Activated T-helper 1 cell treated with anti-CD3 and anti-CD28 coated beads, Interleukin-12 subunit alpha, Interleukin-12 subunit beta, Interleukin-2, Interleukin-4 antibody, amounts not matched to agents 30 ng/mL and 10 ng/mL and 1 ng/mL, durations not matched to agents 14 hours and 24 hours and 36 hours (primary cell): ENCODE measurements around the gene NDE1. TPM values are rescaled to one million over a fixed set of nuclear protein-coding genes. Genes with fewer than 3 reads are reported as not detected.
"Not testable (repeated sequence)": the region's sequence is repeated elsewhere in the genome, so short reads cannot be mapped to it uniquely, and the experiment has no call there.

Source experiments
- DNase-seq: peaks from one replicate; pipeline ENCODE4 v3.0.0; 2021; ENCODE audit warnings: low spot score
- H3K27ac Mint-ChIP-seq: one replicate; pipeline ENCODE4 v1.8.0; 2021; ENCODE audit warnings: mild to moderate bottlenecking, mixed read lengths
- H3K27me3 Mint-ChIP-seq: one replicate; pipeline ENCODE4 v1.8.0; 2022; ENCODE audit warnings: mild to moderate bottlenecking, moderate library complexity, mixed read lengths; ENCODE audit not compliant: insufficient read depth
- H3K36me3 Mint-ChIP-seq: one replicate; pipeline ENCODE4 v1.8.0; 2021; ENCODE audit warnings: low read depth, mixed read lengths
- H3K4me1 Mint-ChIP-seq: one replicate; pipeline ENCODE4 v1.8.0; 2021; ENCODE audit warnings: low read depth, mixed read lengths
- H3K4me3 Mint-ChIP-seq: one replicate; pipeline ENCODE4 v1.8.0; 2021; ENCODE audit warnings: mild to moderate bottlenecking, moderate library complexity, mixed read lengths
- H3K9me3 Mint-ChIP-seq: one replicate; pipeline ENCODE4 v1.8.0; 2021; ENCODE audit warnings: mixed read lengths
- intact Hi-C: fragments of 100-400 bp; cut with micrococcal nuclease; formaldehyde crosslinking; loops from one replicate; pipeline ENCODE4 v1.15.1; 2024
- total RNA-seq: library from RNA; stranded (reverse); gene quantifications from 2 replicates; pipeline ENCODE4 v1.2.3, GENCODE V29; 2022

Gene NDE1
- total RNA-seq, 1 donor from 2014 or later, result 87.4 TPM

GRCh38 chr16:15721018-15721417, 71.0 kb downstream of the NDE1 start:
- Mint-ChIP-seq H3K36me3 (peaks cover 29% of the 10 kb centered on the region), H3K9me3 (no peaks in the 10 kb centered on the region), H3K4me3 (no peak overlapping the region), H3K4me1 (no peaks in the 10 kb centered on the region), H3K27me3 (no peaks in the 10 kb centered on the region), H3K27ac (no peak overlapping the region)
- DNase-seq, result no peak
- intact Hi-C loops, result no loop called here

DNA sequence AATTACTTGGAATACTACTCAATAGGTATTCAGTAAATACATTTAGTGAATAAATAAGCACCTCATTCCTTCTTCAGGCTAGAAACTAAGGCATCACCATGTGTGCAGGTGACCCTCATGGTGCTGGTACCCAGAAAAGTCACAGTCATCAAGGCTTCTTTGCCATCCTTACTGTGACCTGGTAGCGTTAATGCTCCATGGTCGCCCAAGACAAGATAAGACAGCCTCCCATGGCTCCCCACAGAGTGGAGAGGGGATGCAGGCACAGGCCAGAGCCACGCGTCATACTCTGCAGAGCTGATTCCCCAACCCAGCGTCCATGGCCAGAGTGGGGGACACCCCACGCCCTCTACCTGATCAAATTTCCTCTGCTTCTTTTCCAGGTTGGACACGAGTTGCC, 73.8 kb downstream of the NDE1 start:
- intact Hi-C loops, result no loop called here
- Mint-ChIP-seq H3K27ac (no peak overlapping the region), H3K4me1 (no peaks in the 10 kb centered on the region), H3K4me3 (no peak overlapping the region), H3K9me3 (no peaks in the 10 kb centered on the region), H3K27me3 (no peaks in the 10 kb centered on the region), H3K36me3 (peaks cover 31% of the 10 kb centered on the region)
- no peak for DNase-seq

DNA sequence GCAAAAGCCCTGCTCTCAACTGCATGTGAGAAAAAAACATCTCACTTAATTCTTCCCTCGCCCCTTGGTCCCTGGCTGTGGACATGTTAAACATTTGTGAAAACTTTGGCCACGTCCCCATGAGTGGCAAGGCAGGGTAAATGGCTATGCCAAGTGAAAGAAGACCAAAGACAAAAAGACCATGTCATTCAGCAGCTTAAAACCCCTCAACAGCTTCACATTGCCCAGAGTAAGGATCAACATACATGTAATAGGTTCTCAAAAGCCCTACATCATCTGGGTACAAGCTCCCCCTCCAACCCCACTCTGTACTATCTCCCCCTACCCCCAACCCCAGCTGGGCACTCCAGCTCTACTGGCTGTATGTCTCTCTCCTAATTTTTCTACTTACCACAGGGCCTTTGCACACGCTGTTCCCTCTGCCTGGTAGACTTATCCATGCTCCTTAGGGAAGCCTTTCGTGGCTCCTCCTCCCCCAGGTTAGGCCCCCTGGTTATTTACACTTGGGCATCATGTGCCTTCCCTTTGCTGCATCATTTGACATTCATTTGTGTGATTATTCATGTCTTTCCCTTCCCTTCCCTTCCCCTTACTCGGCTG, 75.7 kb downstream of the NDE1 start:
- no peak overlapping the region for H3K27ac Mint-ChIP-seq
- intact Hi-C loops, result no loop called here
- no peak overlapping the region for H3K4me3 Mint-ChIP-seq
- H3K4me1 Mint-ChIP-seq, result no peaks in the 10 kb centered on the region
- no peaks in the 10 kb centered on the region for H3K27me3 Mint-ChIP-seq
- no peaks in the 10 kb centered on the region for H3K9me3 Mint-ChIP-seq
- H3K36me3 Mint-ChIP-seq, result peaks cover 27% of the 10 kb centered on the region
- no peak for DNase-seq

DNA sequence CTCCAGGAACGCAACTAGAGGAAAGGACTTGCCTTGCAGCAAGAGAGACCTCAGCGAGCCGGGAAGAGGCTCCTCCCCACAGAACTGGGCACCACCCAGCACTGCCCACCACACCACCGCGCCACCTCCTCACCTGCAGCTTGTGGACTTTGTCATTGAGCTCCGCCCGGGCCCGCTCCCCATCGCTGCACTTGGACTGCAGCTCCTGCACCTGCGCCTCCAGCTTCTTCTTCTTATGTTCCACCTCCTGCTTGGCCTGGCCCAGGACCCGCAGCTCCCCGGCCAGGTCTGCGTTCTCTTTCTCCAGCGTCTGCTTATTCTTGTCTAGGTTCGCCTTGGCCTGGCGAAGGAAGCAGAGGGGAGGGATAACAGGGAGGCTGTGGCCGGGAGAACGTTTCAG, 76.7 kb downstream of the NDE1 start:
- no peak for DNase-seq
- Mint-ChIP-seq H3K27me3 (no peaks in the 10 kb centered on the region), H3K4me3 (no peak overlapping the region), H3K27ac (no peak overlapping the region), H3K36me3 (peaks cover 24% of the 10 kb centered on the region), H3K4me1 (no peaks in the 10 kb centered on the region), H3K9me3 (no peaks in the 10 kb centered on the region)
- intact Hi-C loops, result no loop called here

DNA sequence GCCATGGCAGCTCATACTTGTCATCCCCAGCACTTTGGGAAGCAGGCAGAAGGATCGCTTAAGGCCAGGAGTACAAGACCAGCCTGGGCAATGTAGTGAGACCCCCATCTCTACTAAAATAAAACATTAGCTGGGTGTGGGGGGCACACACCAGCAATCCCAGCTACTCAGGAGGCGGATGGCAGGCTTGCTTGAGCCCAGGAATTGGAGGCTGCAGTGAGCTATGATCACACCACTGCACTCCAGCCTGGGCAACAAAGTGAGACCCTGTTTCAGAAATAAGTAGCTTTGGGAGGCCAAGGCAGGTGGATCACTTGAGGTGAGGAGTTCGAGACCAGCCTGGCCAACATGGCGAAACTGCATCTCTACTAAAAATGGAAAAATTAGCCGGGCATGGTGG, 77.7 kb downstream of the NDE1 start:
- H3K9me3 Mint-ChIP-seq, H3K4me3 Mint-ChIP-seq, H3K27ac Mint-ChIP-seq, H3K27me3 Mint-ChIP-seq, DNase-seq, H3K4me1 Mint-ChIP-seq, intact Hi-C loops: not testable (repeated sequence)
- peaks cover 24% of the 10 kb centered on the region for H3K36me3 Mint-ChIP-seq

GRCh38 chr16:15729152-15729551, 79.1 kb downstream of the NDE1 start:
- Mint-ChIP-seq H3K4me1 (no peaks in the 10 kb centered on the region), H3K27me3 (no peaks in the 10 kb centered on the region), H3K9me3 (no peaks in the 10 kb centered on the region), H3K36me3 (peaks cover 23% of the 10 kb centered on the region), H3K27ac (no peak overlapping the region), H3K4me3 (no peak overlapping the region)
- intact Hi-C loops, result no loop called here
- no peak for DNase-seq

DNA sequence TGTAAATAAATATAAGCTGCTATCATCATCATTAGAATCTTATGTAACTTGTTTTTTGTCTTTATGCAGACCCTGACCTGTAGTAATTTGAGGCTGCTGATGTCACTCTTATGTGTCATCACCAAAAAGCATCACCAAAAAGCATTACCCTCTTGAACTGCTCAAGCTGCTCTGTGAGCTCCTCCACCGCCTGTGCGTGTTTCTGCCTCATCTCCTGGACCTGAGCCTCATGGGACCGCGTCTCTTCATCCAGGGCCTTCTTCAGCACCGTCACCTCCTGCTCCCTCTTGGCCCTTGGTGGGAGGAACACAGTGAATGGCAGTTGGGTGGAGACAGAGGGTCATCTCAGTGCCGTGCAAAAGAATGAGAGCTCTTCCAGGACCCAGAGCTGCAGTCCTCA, 82.4 kb downstream of the NDE1 start:
- no peak overlapping the region for H3K4me3 Mint-ChIP-seq
- no peak overlapping the region for H3K27ac Mint-ChIP-seq
- intact Hi-C loops, result no loop called here
- DNase-seq, result no peak
- peaks cover 7% of the 10 kb centered on the region for H3K36me3 Mint-ChIP-seq
- H3K27me3 Mint-ChIP-seq, result no peaks in the 10 kb centered on the region
- no peaks in the 10 kb centered on the region for H3K9me3 Mint-ChIP-seq
- peaks cover 4% of the 10 kb centered on the region for H3K4me1 Mint-ChIP-seq

DNA sequence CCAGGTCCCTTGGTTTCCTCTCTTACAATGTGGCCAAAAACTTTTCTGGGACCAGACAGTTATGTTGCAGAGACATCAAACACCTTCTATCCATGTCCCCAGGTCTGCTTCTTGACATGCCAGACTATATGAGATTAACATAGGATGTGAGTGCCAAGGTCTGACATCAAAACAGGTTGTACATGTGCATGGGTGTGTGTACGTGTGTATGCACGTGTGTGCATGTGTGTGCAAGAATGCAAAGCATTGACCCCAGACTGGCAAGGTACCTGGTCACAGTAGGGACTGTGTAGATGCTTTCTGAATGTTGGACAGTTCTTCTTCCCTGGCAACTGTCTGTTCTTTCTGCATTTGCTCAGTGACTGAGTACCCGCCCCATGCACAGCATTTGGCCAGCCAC, 85.6 kb downstream of the NDE1 start:
- Mint-ChIP-seq H3K36me3 (peaks cover 10% of the 10 kb centered on the region), H3K9me3 (no peaks in the 10 kb centered on the region), H3K4me3 (no peak overlapping the region), H3K27me3 (no peaks in the 10 kb centered on the region), H3K4me1 (peaks cover 4% of the 10 kb centered on the region), H3K27ac (no peak overlapping the region)
- DNase-seq, result no peak
- intact Hi-C loops, result no loop called here

GRCh38 chr16:15736529-15736928, 86.5 kb downstream of the NDE1 start:
- DNase-seq, result no peak
- H3K9me3 Mint-ChIP-seq, result no peaks in the 10 kb centered on the region
- H3K4me1 Mint-ChIP-seq, result peaks cover 4% of the 10 kb centered on the region
- no peaks in the 10 kb centered on the region for H3K27me3 Mint-ChIP-seq
- no peak overlapping the region for H3K4me3 Mint-ChIP-seq
- H3K27ac Mint-ChIP-seq, result no peak overlapping the region
- H3K36me3 Mint-ChIP-seq, result peaks cover 16% of the 10 kb centered on the region
- intact Hi-C loops, result no loop called here

DNA sequence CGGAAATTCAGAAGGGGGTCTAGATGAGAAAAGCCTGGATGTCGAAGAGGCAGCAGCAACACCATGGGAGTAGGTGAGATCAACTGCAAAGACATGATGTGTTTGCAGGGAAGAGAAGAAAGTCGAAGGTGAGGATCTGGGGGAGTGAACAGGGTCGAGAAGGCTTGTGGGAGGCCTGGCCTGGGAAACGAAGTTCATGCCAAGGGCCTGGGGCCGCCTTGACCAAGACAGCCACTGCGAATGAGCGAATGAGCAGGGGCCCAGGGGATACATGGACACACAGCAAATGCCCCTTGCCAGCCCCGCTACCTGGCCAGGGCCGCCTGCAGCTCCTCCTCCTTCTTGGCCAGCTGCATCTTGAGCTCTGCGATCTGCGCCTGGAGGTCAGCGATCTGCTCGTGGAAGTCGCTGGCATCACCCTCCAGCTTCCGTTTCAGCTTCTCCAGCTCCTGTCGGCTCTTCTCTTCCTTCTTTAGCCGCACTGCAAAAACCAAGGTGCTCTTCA, 87.1 kb downstream of the NDE1 start:
- H3K4me3 Mint-ChIP-seq, result no peak overlapping the region
- intact Hi-C loops, result no loop called here
- H3K4me1 Mint-ChIP-seq, result peaks cover 4% of the 10 kb centered on the region
- no peaks in the 10 kb centered on the region for H3K9me3 Mint-ChIP-seq
- no peak for DNase-seq
- no peak overlapping the region for H3K27ac Mint-ChIP-seq
- peaks cover 19% of the 10 kb centered on the region for H3K36me3 Mint-ChIP-seq
- no peaks in the 10 kb centered on the region for H3K27me3 Mint-ChIP-seq

DNA sequence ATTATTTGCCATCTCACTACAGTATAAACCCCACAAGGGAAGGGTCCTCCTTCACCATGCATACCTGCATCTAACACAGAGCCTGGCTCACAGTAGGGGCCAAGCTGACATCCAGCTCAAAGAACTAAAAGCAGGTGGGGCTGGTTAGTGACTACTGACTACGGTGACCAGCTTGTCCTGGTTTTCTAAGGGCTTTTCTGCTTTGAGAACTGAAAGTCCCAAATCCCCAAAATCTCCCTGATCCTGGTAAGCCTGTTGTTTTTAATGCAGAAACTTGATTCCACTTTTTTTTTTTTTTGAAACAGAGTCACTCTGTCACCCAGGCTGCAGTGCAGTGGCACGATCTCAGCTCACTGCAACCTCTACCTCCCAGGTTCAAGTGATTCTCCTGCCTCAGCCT, 89.4 kb downstream of the NDE1 start:
- Mint-ChIP-seq H3K27me3 (no peaks in the 10 kb centered on the region), H3K36me3 (peaks cover 21% of the 10 kb centered on the region), H3K4me3 (no peak overlapping the region), H3K4me1 (peaks cover 4% of the 10 kb centered on the region), H3K27ac (no peak overlapping the region), H3K9me3 (no peaks in the 10 kb centered on the region)
- intact Hi-C loops, result no loop called here
- no peak for DNase-seq

DNA sequence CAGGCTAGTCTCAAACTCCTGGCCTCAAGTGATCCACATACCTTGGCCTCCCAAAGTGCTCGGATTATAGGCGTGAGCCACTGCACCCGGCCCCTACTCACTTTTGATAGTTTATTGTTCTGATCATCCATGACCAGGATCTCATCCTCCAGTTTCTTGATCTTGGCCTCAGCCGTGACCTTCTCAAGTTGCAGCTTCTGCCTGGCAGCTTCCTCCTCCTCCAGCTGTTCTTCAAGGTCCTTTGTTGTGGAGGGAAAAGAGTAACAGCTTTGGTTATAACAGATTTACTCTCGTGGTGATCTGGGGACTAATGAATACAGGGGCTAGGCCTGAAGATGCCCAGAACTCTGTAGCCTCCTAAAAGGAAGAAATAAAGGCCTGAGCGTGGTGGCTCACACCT, 89.9 kb downstream of the NDE1 start:
- intact Hi-C loops, result no loop called here
- DNase-seq, result no peak
- no peak overlapping the region for H3K4me3 Mint-ChIP-seq
- peaks cover 4% of the 10 kb centered on the region for H3K4me1 Mint-ChIP-seq
- H3K27me3 Mint-ChIP-seq, result no peaks in the 10 kb centered on the region
- H3K36me3 Mint-ChIP-seq, result peaks cover 19% of the 10 kb centered on the region
- H3K9me3 Mint-ChIP-seq, result no peaks in the 10 kb centered on the region
- H3K27ac Mint-ChIP-seq, result no peak overlapping the region

DNA sequence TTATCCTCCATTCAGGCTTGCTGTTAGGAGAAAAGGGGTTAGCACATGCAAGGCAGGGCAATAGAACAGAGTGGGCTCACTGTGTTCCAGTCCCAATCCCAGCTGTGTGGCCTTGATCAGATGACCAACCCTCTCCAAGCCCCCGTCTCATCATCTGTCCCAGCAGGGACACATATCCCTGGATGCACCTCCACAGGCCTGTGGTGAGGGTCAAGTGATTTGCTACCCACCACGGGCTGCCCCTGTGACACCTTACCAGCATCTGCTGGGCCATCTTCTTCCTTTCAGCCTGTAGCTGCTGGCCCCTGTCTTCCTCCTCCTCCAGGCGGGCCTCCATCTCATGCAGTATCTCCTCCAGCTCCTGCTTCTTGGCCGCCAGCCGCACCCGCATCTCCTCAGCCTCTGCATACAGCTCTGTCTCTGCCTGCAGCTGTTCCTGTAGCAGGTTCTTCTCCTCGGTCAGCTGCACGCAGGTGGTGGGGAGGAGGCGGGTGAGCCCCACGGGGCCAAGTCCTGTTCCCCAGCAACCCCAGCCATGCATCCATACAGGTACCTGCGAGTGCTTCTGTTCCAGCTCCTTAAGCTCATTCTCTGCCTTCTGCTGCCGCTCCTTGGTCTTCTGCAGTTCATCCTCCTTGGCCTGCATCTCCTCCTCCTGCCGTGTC, 91.3 kb downstream of the NDE1 start:
- Mint-ChIP-seq H3K9me3 (no peaks in the 10 kb centered on the region), H3K4me1 (no peaks in the 10 kb centered on the region), H3K27me3 (no peaks in the 10 kb centered on the region), H3K4me3 (no peak overlapping the region), H3K27ac (no peak overlapping the region), H3K36me3 (peaks cover 19% of the 10 kb centered on the region)
- DNase-seq, result no peak
- intact Hi-C loops, result no loop called here

DNA sequence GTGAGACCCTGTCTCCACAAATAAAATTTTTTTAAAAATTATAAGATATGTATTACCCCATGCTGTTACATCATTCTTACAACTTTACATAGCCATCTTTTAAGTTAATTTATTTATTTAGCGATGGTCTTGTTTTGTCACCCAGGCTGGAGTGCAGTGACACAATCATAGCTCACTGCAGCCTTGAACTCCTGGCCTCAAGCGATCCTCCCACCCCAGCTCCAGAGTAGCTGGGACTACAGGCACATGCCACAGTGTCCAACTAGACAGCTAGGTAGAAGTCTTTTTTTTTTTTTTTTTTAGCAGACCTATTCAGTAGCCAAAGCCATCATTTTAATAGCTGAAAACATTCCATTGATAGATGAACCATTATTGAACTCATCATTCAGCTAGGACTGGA, 92.7 kb downstream of the NDE1 start:
- no peak for DNase-seq
- Mint-ChIP-seq H3K36me3 (peaks cover 14% of the 10 kb centered on the region), H3K27ac (no peak overlapping the region), H3K4me1 (no peaks in the 10 kb centered on the region), H3K4me3 (no peak overlapping the region), H3K9me3 (no peaks in the 10 kb centered on the region), H3K27me3 (no peaks in the 10 kb centered on the region)
- intact Hi-C loops, result no loop called here
